NCI-H460 (cell line): ENCODE measurements around the gene SRPK2. TPM values are rescaled to one million over a fixed set of nuclear protein-coding genes. Genes with fewer than 3 reads are reported as not detected.
A peak's percentile ranks its signal among the peaks of the same experiment; 100 is the strongest.

Experiments used
- DNase-seq: peaks from one replicate; pipeline ENCODE4 v3.0.0-alpha.2; 2016; ENCODE audit warnings: low read depth; ENCODE audit errors: extremely low read depth
- total RNA-seq: library from RNA; depleted of rRNA; stranded (reverse); fragments of >200 nt; shearing (Covaris generic); gene quantifications from 2 replicates; pipeline ENCODE4 v1.2.3, GENCODE V29; 2014

Gene SRPK2
- total RNA-seq, 1 experiment from 2014 or later: 52.8 TPM

- no peak for DNase-seq
These were observed 159.1 kb downstream of the SRPK2 start for GRCh38 chr7:105229641-105230040.

- no peak for DNase-seq
These were observed 160.2 kb downstream of the SRPK2 start for GRCh38 chr7:105228555-105228954.

- no peak for DNase-seq
These were observed 161.3 kb downstream of the SRPK2 start for GRCh38 chr7:105227391-105227790.

GRCh38 chr7:105224884-105225651, 163.7 kb downstream of the SRPK2 start:
- peak; percentile 40 for DNase-seq

GRCh38 chr7:105222953-105223352, 165.8 kb downstream of the SRPK2 start:
- DNase-seq: no peak

GRCh38 chr7:105219771-105220160, 169.0 kb downstream of the SRPK2 start:
- DNase-seq: no peak

- DNase-seq: no peak
These were observed 169.6 kb downstream of the SRPK2 start for GRCh38 chr7:105218939-105219770.

- DNase-seq: no peak
These were observed 170.5 kb downstream of the SRPK2 start for GRCh38 chr7:105218215-105218614.

GRCh38 chr7:105216786-105217185, 171.9 kb downstream of the SRPK2 start:
- DNase-seq: no peak

GRCh38 chr7:105215821-105216220, 172.9 kb downstream of the SRPK2 start:
- no peak for DNase-seq

- DNase-seq: no peak
These were observed 173.5 kb downstream of the SRPK2 start for GRCh38 chr7:105215182-105215581.

- no peak for DNase-seq
These were observed 175.1 kb downstream of the SRPK2 start for GRCh38 chr7:105213611-105214010.

GRCh38 chr7:105212212-105212611, 176.5 kb downstream of the SRPK2 start:
- DNase-seq: no peak

- no peak for DNase-seq
These were observed 178.0 kb downstream of the SRPK2 start for GRCh38 chr7:105210721-105211205.

GRCh38 chr7:105209870-105210269, 178.9 kb downstream of the SRPK2 start:
- no peak for DNase-seq

- no peak for DNase-seq
These were observed 179.3 kb downstream of the SRPK2 start for GRCh38 chr7:105209433-105209832.

GRCh38 chr7:105206985-105207384, 181.7 kb downstream of the SRPK2 start:
- no peak for DNase-seq

GRCh38 chr7:105205592-105206237, 183.0 kb downstream of the SRPK2 start:
- no peak for DNase-seq

- DNase-seq: no peak
These were observed 183.8 kb downstream of the SRPK2 start for GRCh38 chr7:105204953-105205352.

- no peak for DNase-seq
These were observed 184.2 kb downstream of the SRPK2 start for GRCh38 chr7:105204520-105204919.

GRCh38 chr7:105202616-105203015, 186.1 kb downstream of the SRPK2 start:
- no peak for DNase-seq
